Measurements from ENCODE around the gene WNK1. TPM values are rescaled to one million over a fixed set of nuclear protein-coding genes. Genes with fewer than 3 reads are reported as not detected.

WNK1 gene
- polyA plus RNA-seq, 2 of the 4 experiments (the other 2 are of a cell fraction), result 88.4 to 98.0 TPM

- H3K4me2 ChIP-seq, result no peak overlapping the region
- no peak overlapping the region for H3K4me3 ChIP-seq
- DNase-seq (ENCODE audit: low read depth in 1 of 2, low spot score in 1 of 2) (no peak), ATAC-seq (no peak), FAIRE-seq (no peak)
- 68% methylated on average over 10 of the region's 10 CpGs for WGBS (ENCODE audit: missing lambda C conversion rate)
- POLR2A ChIA-PET, result no interaction called here
- TF ChIP-seq FOXS1 (CRISPR knock-in tag; IDR thresholded peaks at IDR 0.05), result no peak
- H3K4me1 ChIP-seq, result no peaks in the 10 kb centered on the region
- no peak overlapping the region for H3K27ac ChIP-seq
- no peaks in the 10 kb centered on the region for H3K9me3 ChIP-seq
- CTCF ChIA-PET, result interaction anchor here (0.9 to 7.0 kb wide), 4 partner anchors 14 to 161 kb away, joined by 3 to 62 read pairs (median 8); partner anchors contain the start of gene WNK1
Measured at GRCh38 chr12:737122-737739, 15.1 kb upstream of the WNK1 start.

GRCh38 chr12:738712-739111, 13.7 kb upstream of the WNK1 start:
- H3K4me2 ChIP-seq, result no peak overlapping the region
- TF ChIP-seq HEYL (CRISPR knock-in tag; IDR thresholded peaks at IDR 0.05) (no peak), JUNB (IDR thresholded peaks at IDR 0.05) (no peak), ESRRA (IDR thresholded peaks at IDR 0.05; ENCODE audit: borderline replicate concordance, low read length) (no peak), HOXA7 (CRISPR knock-in tag; IDR thresholded peaks at IDR 0.05) (no peak), PBX3 (IDR thresholded peaks at IDR 0.05) (no peak), HDAC2 (IDR thresholded peaks at IDR 0.05) (no peak), E2F6 (IDR thresholded peaks at IDR 0.05; ENCODE audit: borderline replicate concordance, low read depth) (no peak), RFX5 (IDR thresholded peaks at IDR 0.05) (no peak), POLR2A (IDR thresholded peaks at IDR 0.05; ENCODE audit: low read length) (no peak), KDM1A (IDR thresholded peaks at IDR 0.05; ENCODE audit: low read depth) (no peak), EHF (CRISPR knock-in tag; IDR thresholded peaks at IDR 0.05) (no peak), HES2 (IDR thresholded peaks at IDR 0.05) (no peak), SREBF2 (IDR thresholded peaks at IDR 0.05) (no peak), CHD4 (IDR thresholded peaks at IDR 0.05; ENCODE audit: borderline replicate concordance) (no peak)
- FAIRE-seq (no peak), ATAC-seq (no peak), DNase-seq (ENCODE audit: low read depth in 1 of 2, low spot score in 1 of 2) (no peak)
- H3K27ac ChIP-seq, result no peak overlapping the region
- H3K9me3 ChIP-seq, result no peaks in the 10 kb centered on the region
- no peak overlapping the region for H3K4me3 ChIP-seq
- 85% methylated on average over 2 of the region's 2 CpGs for WGBS (ENCODE audit: missing lambda C conversion rate)
- ChIA-PET CTCF (interaction anchor here (0.9 to 7.0 kb wide), 3 partner anchors 12 to 180 kb away, joined by 3 to 62 read pairs (median 4); partner anchors contain the start of gene WNK1), POLR2A (interaction anchor here (0.6 to 1.1 kb wide), 2 partner anchors 12 to 19 kb away, joined by 3 to 5 read pairs; no protein-coding TSS in a partner anchor)
- no peaks in the 10 kb centered on the region for H3K4me1 ChIP-seq

- no peak overlapping the region for H3K4me2 ChIP-seq
- H3K27ac ChIP-seq, result no peak overlapping the region
- 78% methylated on average over 9 of the region's 9 CpGs for WGBS (ENCODE audit: missing lambda C conversion rate)
- no peak for DNase-seq (ENCODE audit: low read depth in 1 of 2, low spot score in 1 of 2)
- no peaks in the 10 kb centered on the region for H3K9me3 ChIP-seq
- TF ChIP-seq SMC3 (IDR thresholded peaks at IDR 0.05) (no peak), USF2 (IDR thresholded peaks at IDR 0.05) (no peak), ZNF302 (CRISPR knock-in tag; IDR thresholded peaks at IDR 0.05) (no peak), MAZ (IDR thresholded peaks at IDR 0.05; ENCODE audit: borderline replicate concordance, low read depth, low read length) (no peak), ZFP36 (IDR thresholded peaks at IDR 0.05; ENCODE audit: borderline replicate concordance, partially characterized antibody) (no peak), CEBPB (IDR thresholded peaks at IDR 0.05) (no peak), POLR2A (IDR thresholded peaks at IDR 0.05; ENCODE audit: low read length) (no peak), PHF8 (IDR thresholded peaks at IDR 0.05; ENCODE audit: borderline replicate concordance, low read depth) (no peak), EHMT2 (IDR thresholded peaks at IDR 0.05; ENCODE audit: low read depth) (no peak), HES2 (IDR thresholded peaks at IDR 0.05) (no peak), KDM5A (IDR thresholded peaks at IDR 0.05) (no peak), FOXS1 (CRISPR knock-in tag; IDR thresholded peaks at IDR 0.05) (no peak), POLR2AphosphoS2 (conservative IDR thresholded peaks at IDR 0.05; ENCODE audit: low read length) (no peak)
- ChIA-PET CTCF (interaction anchor here (1.3 to 7.0 kb wide), 2 partner anchors 12 to 181 kb away, joined by 3 to 62 read pairs; partner anchors contain the start of gene WNK1), POLR2A (interaction anchor here (0.6 kb wide), 1 partner anchor 20 kb away, joined by 5 read pairs; no protein-coding TSS in a partner anchor)
- no peak overlapping the region for H3K4me3 ChIP-seq
- peaks cover 5% of the 10 kb centered on the region; the same call in 1 of the 3 replicates for H3K4me1 ChIP-seq
- no peak for ATAC-seq
- no peak for FAIRE-seq
Measured at GRCh38 chr12:739349-739748, 13.0 kb upstream of the WNK1 start.

Measured in A549 (cell line).